ENCODE measurements around the gene TMUB2. TPM values are rescaled to one million over a fixed set of nuclear protein-coding genes. Genes with fewer than 3 reads are reported as not detected.

Gene TMUB2
- total RNA-seq, 2 donors from 2014 or later: 20.4 to 42.8 TPM

GRCh38 chr17:44214896-44215295 lies 28.1 kb downstream of the TMUB2 start:
- DNase-seq (ENCODE audit: low spot score): no peak
- ATAC-seq (ENCODE audit: insufficient number of reproducible peaks, low FRiP score, low read depth): no peak
- TF ChIP-seq, protein P1, sequence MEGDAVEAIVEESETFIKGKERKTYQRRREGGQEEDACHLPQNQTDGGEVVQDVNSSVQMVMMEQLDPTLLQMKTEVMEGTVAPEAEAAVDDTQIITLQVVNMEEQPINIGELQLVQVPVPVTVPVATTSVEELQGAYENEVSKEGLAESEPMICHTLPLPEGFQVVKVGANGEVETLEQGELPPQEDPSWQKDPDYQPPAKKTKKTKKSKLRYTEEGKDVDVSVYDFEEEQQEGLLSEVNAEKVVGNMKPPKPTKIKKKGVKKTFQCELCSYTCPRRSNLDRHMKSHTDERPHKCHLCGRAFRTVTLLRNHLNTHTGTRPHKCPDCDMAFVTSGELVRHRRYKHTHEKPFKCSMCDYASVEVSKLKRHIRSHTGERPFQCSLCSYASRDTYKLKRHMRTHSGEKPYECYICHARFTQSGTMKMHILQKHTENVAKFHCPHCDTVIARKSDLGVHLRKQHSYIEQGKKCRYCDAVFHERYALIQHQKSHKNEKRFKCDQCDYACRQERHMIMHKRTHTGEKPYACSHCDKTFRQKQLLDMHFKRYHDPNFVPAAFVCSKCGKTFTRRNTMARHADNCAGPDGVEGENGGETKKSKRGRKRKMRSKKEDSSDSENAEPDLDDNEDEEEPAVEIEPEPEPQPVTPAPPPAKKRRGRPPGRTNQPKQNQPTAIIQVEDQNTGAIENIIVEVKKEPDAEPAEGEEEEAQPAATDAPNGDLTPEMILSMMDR (IDR thresholded peaks at IDR 0.05): no peak
- H3K27me3 ChIP-seq (replicated peaks; ENCODE audit: insufficient read depth): no peaks in the 10 kb centered on the region
- no peak overlapping the region for H3K27ac ChIP-seq
- peaks cover 36% of the 10 kb centered on the region for H3K36me3 ChIP-seq
- H3K4me1 ChIP-seq (ENCODE audit: control insufficient read depth in 1 of 2, low read depth in 2 of 2): peaks cover 15 to 26% of the 10 kb centered on the region in 2 donors
- H3K9me3 ChIP-seq: no peaks in the 10 kb centered on the region
- H3K4me3 ChIP-seq: no peak overlapping the region

- Histone ChIP-seq H3K27me3 (replicated peaks; ENCODE audit: insufficient read depth) (no peaks in the 10 kb centered on the region), H3K9me3 (no peaks in the 10 kb centered on the region), H3K4me1 (ENCODE audit: control insufficient read depth in 1 of 2, low read depth in 2 of 2) (peaks cover 11 to 15% of the 10 kb centered on the region in 2 donors), H3K27ac (no peak overlapping the region), H3K36me3 (peaks cover 29% of the 10 kb centered on the region), H3K4me3 (no peak overlapping the region)
- DNase-seq (ENCODE audit: low spot score) (no peak), ATAC-seq (ENCODE audit: insufficient number of reproducible peaks, low FRiP score, low read depth) (no peak)
- TF ChIP-seq, protein P1 (IDR thresholded peaks at IDR 0.05): no peak
Measured at GRCh38 chr17:44216173-44216572, 29.4 kb downstream of the TMUB2 start.

DNA sequence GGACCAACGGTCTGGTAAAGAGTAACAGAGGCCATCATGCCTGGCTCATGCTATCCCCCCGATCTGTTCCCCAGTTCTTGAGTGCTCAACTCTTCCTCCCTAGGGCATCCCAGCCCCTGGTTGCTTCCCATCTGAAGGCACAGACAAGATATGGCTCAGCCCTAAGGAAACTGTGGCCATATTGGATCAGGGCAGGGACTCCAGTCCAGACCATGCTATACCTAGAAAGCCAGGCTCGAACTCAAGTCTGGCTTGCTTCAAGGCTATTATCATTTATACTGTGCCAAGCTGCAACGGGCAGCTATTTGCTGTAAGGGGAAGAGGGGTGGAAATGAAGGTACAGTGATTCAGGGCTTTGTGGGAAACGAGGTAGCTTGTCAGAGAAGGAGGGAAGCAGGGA lies 29.9 kb downstream of the TMUB2 start:
- H3K27ac ChIP-seq: no peak overlapping the region
- no peak for DNase-seq (ENCODE audit: low spot score)
- H3K4me1 ChIP-seq (ENCODE audit: control insufficient read depth in 1 of 2, low read depth in 2 of 2): peaks cover 11 to 15% of the 10 kb centered on the region in 2 donors
- H3K4me3 ChIP-seq: no peak overlapping the region
- no peaks in the 10 kb centered on the region for H3K9me3 ChIP-seq
- H3K36me3 ChIP-seq: peaks cover 24% of the 10 kb centered on the region
- TF ChIP-seq, protein P1 (IDR thresholded peaks at IDR 0.05): no peak
- no peak for ATAC-seq (ENCODE audit: insufficient number of reproducible peaks, low FRiP score, low read depth)
- H3K27me3 ChIP-seq (replicated peaks; ENCODE audit: insufficient read depth): no peaks in the 10 kb centered on the region

DNA sequence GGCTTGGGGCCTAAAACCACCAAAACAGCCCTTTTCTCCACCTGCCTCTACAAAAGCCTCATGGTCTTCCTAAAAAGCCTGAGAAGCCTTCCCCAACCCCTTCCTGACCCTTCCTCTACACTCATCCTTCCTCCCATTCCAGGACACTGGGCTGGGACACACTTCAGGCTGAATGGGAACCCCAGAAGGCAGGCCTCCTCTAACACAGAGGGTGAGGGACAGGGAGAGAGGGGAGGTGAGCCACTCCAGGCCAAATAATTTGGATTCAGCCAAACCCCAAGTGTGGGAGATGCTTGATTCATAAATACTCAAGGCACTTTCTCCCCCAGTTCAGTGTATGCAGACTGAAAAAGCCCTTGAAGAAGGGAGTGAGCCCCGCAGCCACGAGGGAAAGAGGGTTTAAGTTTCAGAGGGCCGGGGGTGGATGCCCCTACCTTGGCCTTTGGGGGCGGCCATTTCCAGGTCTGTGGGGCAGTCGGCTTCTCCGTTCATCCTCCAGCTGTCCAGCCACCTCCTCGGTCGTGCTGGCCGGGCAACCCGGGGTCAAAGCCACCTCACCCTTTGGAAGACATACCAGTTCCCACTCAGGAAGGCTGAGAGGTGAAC lies 31.1 kb downstream of the TMUB2 start:
- TF ChIP-seq, protein P1 (IDR thresholded peaks at IDR 0.05): no peak
- H3K27me3 ChIP-seq (replicated peaks; ENCODE audit: insufficient read depth): no peaks in the 10 kb centered on the region
- peaks cover 14 to 19% of the 10 kb centered on the region in 2 donors for H3K4me1 ChIP-seq (ENCODE audit: control insufficient read depth in 1 of 2, low read depth in 2 of 2)
- DNase-seq (ENCODE audit: low spot score) (no peak), ATAC-seq (ENCODE audit: insufficient number of reproducible peaks, low FRiP score, low read depth) (no peak)
- peak overlapping the region; percentile 89 for H3K4me3 ChIP-seq
- H3K27ac ChIP-seq: peak overlapping the region; percentile 95 to 96
- peaks cover 24% of the 10 kb centered on the region for H3K36me3 ChIP-seq
- H3K9me3 ChIP-seq: no peaks in the 10 kb centered on the region

DNA sequence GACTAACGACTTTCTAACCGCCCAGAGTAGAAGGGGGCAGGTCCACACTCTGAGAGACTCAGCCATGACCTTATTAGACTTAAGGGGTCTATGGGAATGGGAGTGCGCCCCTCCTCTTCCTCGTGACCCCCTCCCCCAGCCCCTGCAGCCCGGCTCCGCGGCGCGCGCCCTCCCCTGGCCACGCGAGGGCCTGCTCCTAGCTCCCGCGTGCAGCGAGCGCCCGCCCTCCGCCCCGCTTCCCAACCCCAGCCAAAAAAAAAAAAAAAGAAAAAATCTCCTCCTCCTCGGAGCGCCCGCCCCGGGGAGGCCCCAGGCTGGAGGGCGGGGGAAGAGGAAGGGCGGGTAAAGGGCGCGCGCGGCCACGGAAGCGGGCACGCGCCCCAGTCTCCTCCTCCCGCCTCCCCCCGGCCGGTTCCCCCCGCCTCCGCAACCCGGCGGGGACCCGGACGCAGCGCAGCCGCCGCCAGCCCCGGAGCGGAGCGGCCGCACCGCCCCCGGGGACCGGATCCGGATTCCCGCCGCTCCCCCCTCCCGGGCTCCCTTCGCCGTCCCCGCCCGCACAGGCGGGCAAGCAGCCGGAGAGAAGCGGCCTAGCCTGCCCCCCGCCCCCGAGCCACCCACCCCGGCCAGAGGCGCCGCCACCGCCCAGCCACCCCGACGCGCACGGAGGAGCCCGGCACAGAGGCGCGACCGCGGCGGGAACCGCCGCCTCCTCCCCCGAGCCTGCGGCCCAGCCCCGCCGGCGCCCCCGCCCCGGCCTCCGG lies 31.8 kb downstream of the TMUB2 start:
- peak overlapping the region; percentile 95 to 96 for H3K27ac ChIP-seq
- no peaks in the 10 kb centered on the region for H3K27me3 ChIP-seq (replicated peaks; ENCODE audit: insufficient read depth)
- TF ChIP-seq, protein P1 (IDR thresholded peaks at IDR 0.05): peak; percentile 60
- ATAC-seq (ENCODE audit: insufficient number of reproducible peaks, low FRiP score, low read depth) (peak; percentile 18), DNase-seq (ENCODE audit: low spot score) (no peak)
- H3K9me3 ChIP-seq: no peaks in the 10 kb centered on the region
- H3K36me3 ChIP-seq: peaks cover 24% of the 10 kb centered on the region
- H3K4me3 ChIP-seq: peak overlapping the region; percentile 89
- H3K4me1 ChIP-seq (ENCODE audit: control insufficient read depth in 1 of 2, low read depth in 2 of 2): peaks cover 20 to 26% of the 10 kb centered on the region in 2 donors
